PC-9 (cell line): ENCODE data around the gene PDE8A. TPM values are rescaled to one million over a fixed set of nuclear protein-coding genes. Genes with fewer than 3 reads are reported as not detected.

Experiments
- BruUV-seq: library from RNA; stranded (reverse); fragments of 400-500 nt; replicated peaks from 2 replicates; lab custom pipeline; 2021; lab: Mats Ljungman, UMichigan
- CTCF ChIA-PET: fragments of 300-600 bp; sonication (Branson Sonifier 250); formaldehyde crosslinking; loops from one replicate; lab custom pipeline; 2022; ENCODE audit warnings: antibody characterized with exemption; lab: Charles Lee
- POLR2A ChIA-PET: fragments of 300-600 bp; sonication (Branson Sonifier 250); formaldehyde crosslinking; loops from one replicate; lab custom pipeline; 2022; ENCODE audit warnings: antibody characterized with exemption; ENCODE audit not compliant: unreplicated experiment; lab: Charles Lee
- DNase-seq, 2 experiments: peaks; one replicate each; pipeline versions ENCODE4 v3.0.0 to v3.0.0-alpha.2; 2015 to 2022; ENCODE audit warnings: mixed read lengths in 1 of 2
- H2AFZ ChIP-seq: fragments of 200-600 bp; sonication (generic); 2 replicates; pipeline ENCODE4 v1.8.1; 2017; ENCODE audit warnings: antibody characterized with exemption
- H3F3A ChIP-seq: fragments of 200-600 bp; sonication (generic); 2 replicates; pipeline ENCODE4 v1.8.1; 2017; ENCODE audit warnings: antibody characterized with exemption, mild to moderate bottlenecking, low read depth; ENCODE audit not compliant: insufficient read depth
- H3K27ac ChIP-seq: fragments of 200-600 bp; sonication (generic); 2 replicates; pipeline ENCODE4 v1.6.1; 2016; ENCODE audit warnings: mixed run types
- H3K27me3 ChIP-seq: fragments of 200-600 bp; sonication (generic); 2 replicates; pipeline ENCODE4 v1.6.1; 2016; ENCODE audit warnings: low read depth, mixed run types; ENCODE audit not compliant: insufficient read depth
- H3K36me3 ChIP-seq: fragments of 200-600 bp; sonication (generic); 2 replicates; pipeline ENCODE4 v1.6.1; 2016; ENCODE audit warnings: low read depth, mixed run types
- H3K4me1 ChIP-seq: fragments of 200-600 bp; sonication (generic); replicated peaks from 2 replicates; pipeline ENCODE4 v1.6.1; 2016; ENCODE audit warnings: mixed run types; ENCODE audit not compliant: insufficient read depth
- H3K4me2 ChIP-seq: fragments of 200-600 bp; sonication (generic); 2 replicates; pipeline ENCODE4 v1.6.1; 2017; ENCODE audit warnings: mixed run types
- H3K4me3 ChIP-seq: fragments of 200-600 bp; sonication (generic); 2 replicates; pipeline ENCODE4 v1.6.1; 2016; ENCODE audit warnings: mixed run types
- H3K79me2 ChIP-seq: fragments of 200-600 bp; sonication (generic); 2 replicates; pipeline ENCODE4 v1.6.1; 2017; ENCODE audit warnings: low read depth, mixed run types
- H3K9me2 ChIP-seq: fragments of 200-600 bp; sonication (generic); 2 replicates; pipeline ENCODE4 v1.8.1; 2017; ENCODE audit warnings: mild to moderate bottlenecking; ENCODE audit not compliant: insufficient read depth
- H3K9me3 ChIP-seq: fragments of 200-600 bp; sonication (generic); 2 replicates; pipeline ENCODE4 v1.8.1; 2016; ENCODE audit warnings: low read depth; ENCODE audit not compliant: insufficient read depth
- H4K20me1 ChIP-seq: fragments of 200-600 bp; sonication (generic); 2 replicates; pipeline ENCODE4 v1.8.1; 2017; ENCODE audit not compliant: insufficient read depth
- EZH2 ChIP-seq: fragments of 200-600 bp; sonication (generic); IDR thresholded peaks from 2 replicates; pipeline ENCODE4 v1.8.0; 2017; ENCODE audit warnings: antibody characterized with exemption, low read depth
- intact Hi-C: fragments of 100-400 bp; cut with micrococcal nuclease; formaldehyde crosslinking; loops from one replicate; pipeline ENCODE4 v1.10.0; 2022; ENCODE audit not compliant: unreplicated experiment
- total RNA-seq: library from RNA; stranded (reverse); gene quantifications from 2 replicates; pipeline ENCODE4 v1.2.3, GENCODE V29; 2021
- TF ChIP-seq, protein P1 (sequence below): fragments of 200-600 bp; sonication (generic); conservative IDR thresholded peaks from 2 replicates; pipeline ENCODE4 v1.6.1; 2017; ENCODE audit warnings: mixed run types, antibody characterized with exemption, mild to moderate bottlenecking, moderate library complexity

The PDE8A gene
- total RNA-seq, 1 experiment from 2014 or later, result 47.3 TPM

DNA sequence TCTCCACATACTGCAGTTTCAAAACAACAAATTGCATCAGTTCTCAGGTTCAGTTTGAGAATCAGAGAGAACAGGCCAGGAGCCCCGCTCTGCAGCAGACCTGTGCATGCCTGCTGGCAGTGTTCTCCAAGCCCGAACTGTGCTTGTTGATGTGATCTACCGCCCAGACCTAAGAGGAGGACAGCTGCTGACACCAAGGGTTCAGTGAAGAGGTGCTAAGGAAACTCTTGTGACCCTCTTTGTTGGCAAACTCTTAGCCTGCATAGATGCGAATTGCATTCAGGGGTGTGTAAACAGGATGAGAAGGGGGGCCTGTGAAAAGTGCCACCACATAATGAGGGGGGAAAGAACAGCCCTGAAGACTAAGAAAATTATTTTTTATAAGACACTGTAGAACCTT, 89.8 kb downstream of the PDE8A start:
- no peaks in the 10 kb centered on the region for H3K27me3 ChIP-seq
- ChIA-PET CTCF (no interaction called here), POLR2A (no interaction called here)
- no peaks in the 10 kb centered on the region for H3K79me2 ChIP-seq
- DNase-seq, result no peak
- intact Hi-C loops, result no loop called here
- no TSS peak for BruUV-seq
- no peak overlapping the region for H3K4me2 ChIP-seq
- no peaks in the 10 kb centered on the region; the same call in 1 of the 2 replicates for H3F3A ChIP-seq
- TF ChIP-seq, protein P1, sequence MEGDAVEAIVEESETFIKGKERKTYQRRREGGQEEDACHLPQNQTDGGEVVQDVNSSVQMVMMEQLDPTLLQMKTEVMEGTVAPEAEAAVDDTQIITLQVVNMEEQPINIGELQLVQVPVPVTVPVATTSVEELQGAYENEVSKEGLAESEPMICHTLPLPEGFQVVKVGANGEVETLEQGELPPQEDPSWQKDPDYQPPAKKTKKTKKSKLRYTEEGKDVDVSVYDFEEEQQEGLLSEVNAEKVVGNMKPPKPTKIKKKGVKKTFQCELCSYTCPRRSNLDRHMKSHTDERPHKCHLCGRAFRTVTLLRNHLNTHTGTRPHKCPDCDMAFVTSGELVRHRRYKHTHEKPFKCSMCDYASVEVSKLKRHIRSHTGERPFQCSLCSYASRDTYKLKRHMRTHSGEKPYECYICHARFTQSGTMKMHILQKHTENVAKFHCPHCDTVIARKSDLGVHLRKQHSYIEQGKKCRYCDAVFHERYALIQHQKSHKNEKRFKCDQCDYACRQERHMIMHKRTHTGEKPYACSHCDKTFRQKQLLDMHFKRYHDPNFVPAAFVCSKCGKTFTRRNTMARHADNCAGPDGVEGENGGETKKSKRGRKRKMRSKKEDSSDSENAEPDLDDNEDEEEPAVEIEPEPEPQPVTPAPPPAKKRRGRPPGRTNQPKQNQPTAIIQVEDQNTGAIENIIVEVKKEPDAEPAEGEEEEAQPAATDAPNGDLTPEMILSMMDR, result no peak
- TF ChIP-seq EZH2, result no peak
- no peak overlapping the region for H3K4me3 ChIP-seq
- no peaks in the 10 kb centered on the region; the same call in 1 of the 2 replicates for H3K36me3 ChIP-seq
- no peak overlapping the region for H3K27ac ChIP-seq
- no peak overlapping the region for H2AFZ ChIP-seq
- no peaks in the 10 kb centered on the region for H3K9me3 ChIP-seq
- no peaks in the 10 kb centered on the region for H3K9me2 ChIP-seq
- no peaks in the 10 kb centered on the region for H4K20me1 ChIP-seq
- H3K4me1 ChIP-seq, result no peaks in the 10 kb centered on the region

DNA sequence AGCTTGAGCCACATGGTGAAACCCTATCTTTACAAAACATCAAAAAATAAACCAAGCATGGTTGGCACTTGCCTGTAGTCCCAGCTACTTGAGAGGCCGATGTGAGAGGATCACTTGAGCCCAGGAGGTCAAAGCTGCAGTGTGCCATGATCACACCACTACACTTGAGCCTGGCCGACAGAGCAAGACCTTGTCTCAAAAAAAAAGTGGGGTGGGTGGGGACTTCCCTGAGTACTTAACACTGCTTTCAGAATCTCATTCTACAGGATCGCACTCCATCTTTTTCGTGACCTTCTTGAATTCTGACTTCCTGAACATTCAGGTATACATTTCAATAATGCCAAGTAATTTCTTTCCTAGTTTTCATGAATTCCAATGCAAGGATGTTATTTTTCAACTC, 91.3 kb downstream of the PDE8A start:
- Histone ChIP-seq H3K27ac (no peak overlapping the region), H3K36me3 (peaks cover 3% of the 10 kb centered on the region; the same call in 1 of the 2 replicates), H3K9me2 (no peaks in the 10 kb centered on the region), H2AFZ (no peak overlapping the region), H3K4me3 (no peak overlapping the region), H3K4me1 (no peaks in the 10 kb centered on the region), H3K4me2 (no peak overlapping the region), H3K79me2 (no peaks in the 10 kb centered on the region), H3K27me3 (no peaks in the 10 kb centered on the region), H3F3A (no peaks in the 10 kb centered on the region; the same call in 1 of the 2 replicates), H4K20me1 (no peaks in the 10 kb centered on the region), H3K9me3 (no peaks in the 10 kb centered on the region)
- intact Hi-C loops, result no loop called here
- no peak for TF ChIP-seq EZH2
- TF ChIP-seq, protein P1, result no peak
- BruUV-seq, result no TSS peak
- ChIA-PET POLR2A (no interaction called here), CTCF (no interaction called here)
- no peak for DNase-seq

DNA sequence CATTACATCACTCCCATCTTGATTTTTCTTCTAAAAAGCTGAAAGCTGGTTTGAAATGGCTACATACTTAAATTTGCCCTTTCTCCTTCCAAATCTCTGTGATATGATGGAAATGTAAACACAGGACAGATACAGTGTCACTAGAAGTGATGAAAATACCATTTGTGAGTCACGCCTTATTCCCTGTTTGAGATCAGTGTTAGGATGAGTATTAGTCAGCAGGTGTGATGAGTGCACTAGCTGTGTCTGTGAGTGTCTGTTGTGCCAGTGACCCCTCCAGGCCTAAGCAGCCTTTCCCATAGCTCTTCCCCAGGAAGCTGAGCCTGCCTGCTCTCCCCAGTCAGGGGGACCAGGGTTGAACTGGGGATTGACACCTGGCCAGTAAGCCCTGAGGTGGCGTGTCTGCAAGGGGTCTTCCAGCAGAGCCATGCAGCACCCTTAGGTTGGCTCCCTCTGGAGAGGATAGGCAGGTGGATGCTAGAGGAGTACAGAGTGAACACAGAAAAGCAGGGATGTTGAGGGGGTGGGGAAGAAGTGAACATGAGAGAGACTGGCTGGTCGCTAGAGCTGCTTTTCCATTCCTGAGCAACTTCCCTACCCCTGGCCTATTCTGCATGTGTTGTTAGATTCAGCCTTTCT, 92.0 kb downstream of the PDE8A start:
- Histone ChIP-seq H3K4me2 (no peak overlapping the region), H3K9me3 (no peaks in the 10 kb centered on the region), H3K36me3 (peaks cover 4% of the 10 kb centered on the region; the same call in 1 of the 2 replicates), H4K20me1 (no peaks in the 10 kb centered on the region), H3K4me1 (no peaks in the 10 kb centered on the region), H3K9me2 (no peaks in the 10 kb centered on the region), H3K4me3 (no peak overlapping the region), H2AFZ (no peak overlapping the region), H3K27me3 (no peaks in the 10 kb centered on the region), H3F3A (no peaks in the 10 kb centered on the region; the same call in 1 of the 2 replicates), H3K27ac (no peak overlapping the region), H3K79me2 (no peaks in the 10 kb centered on the region)
- ChIA-PET POLR2A (no interaction called here), CTCF (no interaction called here)
- intact Hi-C loops, result no loop called here
- no peak for DNase-seq
- no peak for TF ChIP-seq EZH2
- no TSS peak for BruUV-seq
